ENCODE measurements around the gene MINDY4.

GRCh38 chr7:30888747-30889146 is 117.5 kb downstream of the MINDY4 start:
- TF ChIP-seq NFE2L1 (CRISPR knock-in tag; IDR thresholded peaks at IDR 0.05) (no peak), CTCF (IDR thresholded peaks at IDR 0.05) (no peak), GRHL2 (CRISPR knock-in tag; IDR thresholded peaks at IDR 0.05; ENCODE audit: insufficient replicate concordance, severe bottlenecking) (no peak), ETV6 (CRISPR knock-in tag; IDR thresholded peaks at IDR 0.05) (no peak), NR2C2 (CRISPR knock-in tag; IDR thresholded peaks at IDR 0.05) (no peak), STAT6 (CRISPR knock-in tag; conservative IDR thresholded peaks at IDR 0.05; ENCODE audit: low read depth) (no peak)

Measured in WTC11 (cell line).